Hindlimb muscle (tissue), 1 donor: ENCODE results near the gene NOL4L. TPM values are rescaled to one million over a fixed set of nuclear protein-coding genes. Genes with fewer than 3 reads are reported as not detected.

Experiments used
- DNase-seq: peaks from one replicate; pipeline ENCODE4 v3.0.0-alpha.2; 2013
- polyA plus RNA-seq: library from polyadenylated mRNA; unstranded; fragments of 120-200 nt; gene quantifications from one replicate; pipeline ENCODE4 v1.2.1, GENCODE V29; 2013; ENCODE audit not compliant: insufficient read length

NOL4L gene
- polyA plus RNA-seq, 1 donor: 17.6 TPM

- DNase-seq: no peak
Measured at GRCh38 chr20:32523613-32524213, 61.4 kb downstream of the NOL4L start.

GRCh38 chr20:32522776-32523612 is 62.1 kb downstream of the NOL4L start:
- no peak for DNase-seq

- no peak for DNase-seq
Measured at GRCh38 chr20:32522526-32522775, 62.7 kb downstream of the NOL4L start.

GRCh38 chr20:32521780-32522525 is 63.2 kb downstream of the NOL4L start:
- DNase-seq: peak; percentile 77

- DNase-seq: no peak
Measured at GRCh38 chr20:32520927-32521203, 64.3 kb downstream of the NOL4L start.

GRCh38 chr20:32519381-32519730 is 65.8 kb downstream of the NOL4L start:
- no peak for DNase-seq

GRCh38 chr20:32518593-32519380 is 66.3 kb downstream of the NOL4L start:
- DNase-seq: no peak

GRCh38 chr20:32517914-32518592 is 67.1 kb downstream of the NOL4L start:
- DNase-seq: no peak

- no peak for DNase-seq
Measured at GRCh38 chr20:32517518-32517873, 67.6 kb downstream of the NOL4L start.

GRCh38 chr20:32516583-32517517 is 68.3 kb downstream of the NOL4L start:
- DNase-seq: no peak

GRCh38 chr20:32515631-32516101 is 69.5 kb downstream of the NOL4L start:
- no peak for DNase-seq

GRCh38 chr20:32514760-32515159 is 70.4 kb downstream of the NOL4L start:
- no peak for DNase-seq

GRCh38 chr20:32513031-32513866 is 71.9 kb downstream of the NOL4L start:
- no peak for DNase-seq

GRCh38 chr20:32512047-32512385 is 73.1 kb downstream of the NOL4L start:
- DNase-seq: no peak

GRCh38 chr20:32511358-32512046 is 73.6 kb downstream of the NOL4L start:
- no peak for DNase-seq

GRCh38 chr20:32510601-32511357 is 74.4 kb downstream of the NOL4L start:
- no peak for DNase-seq

- DNase-seq: no peak
Measured at GRCh38 chr20:32510120-32510600, 75.0 kb downstream of the NOL4L start.

GRCh38 chr20:32509639-32510066 is 75.5 kb downstream of the NOL4L start:
- no peak for DNase-seq

- no peak for DNase-seq
Measured at GRCh38 chr20:32508775-32509119, 76.4 kb downstream of the NOL4L start.
